HG03342 (cell line): ENCODE results near the gene DISP1.
A peak's percentile ranks its signal among the peaks of the same experiment; 100 is the strongest.

Experiments used
- ATAC-seq: cut with Tn5 transposase; IDR thresholded peaks from one replicate; pipeline ENCODE4 v1.9.1; 2021; ENCODE audit warnings: mild to moderate bottlenecking, moderate library complexity; ENCODE audit not compliant: unreplicated experiment

DISP1 gene, protein sequence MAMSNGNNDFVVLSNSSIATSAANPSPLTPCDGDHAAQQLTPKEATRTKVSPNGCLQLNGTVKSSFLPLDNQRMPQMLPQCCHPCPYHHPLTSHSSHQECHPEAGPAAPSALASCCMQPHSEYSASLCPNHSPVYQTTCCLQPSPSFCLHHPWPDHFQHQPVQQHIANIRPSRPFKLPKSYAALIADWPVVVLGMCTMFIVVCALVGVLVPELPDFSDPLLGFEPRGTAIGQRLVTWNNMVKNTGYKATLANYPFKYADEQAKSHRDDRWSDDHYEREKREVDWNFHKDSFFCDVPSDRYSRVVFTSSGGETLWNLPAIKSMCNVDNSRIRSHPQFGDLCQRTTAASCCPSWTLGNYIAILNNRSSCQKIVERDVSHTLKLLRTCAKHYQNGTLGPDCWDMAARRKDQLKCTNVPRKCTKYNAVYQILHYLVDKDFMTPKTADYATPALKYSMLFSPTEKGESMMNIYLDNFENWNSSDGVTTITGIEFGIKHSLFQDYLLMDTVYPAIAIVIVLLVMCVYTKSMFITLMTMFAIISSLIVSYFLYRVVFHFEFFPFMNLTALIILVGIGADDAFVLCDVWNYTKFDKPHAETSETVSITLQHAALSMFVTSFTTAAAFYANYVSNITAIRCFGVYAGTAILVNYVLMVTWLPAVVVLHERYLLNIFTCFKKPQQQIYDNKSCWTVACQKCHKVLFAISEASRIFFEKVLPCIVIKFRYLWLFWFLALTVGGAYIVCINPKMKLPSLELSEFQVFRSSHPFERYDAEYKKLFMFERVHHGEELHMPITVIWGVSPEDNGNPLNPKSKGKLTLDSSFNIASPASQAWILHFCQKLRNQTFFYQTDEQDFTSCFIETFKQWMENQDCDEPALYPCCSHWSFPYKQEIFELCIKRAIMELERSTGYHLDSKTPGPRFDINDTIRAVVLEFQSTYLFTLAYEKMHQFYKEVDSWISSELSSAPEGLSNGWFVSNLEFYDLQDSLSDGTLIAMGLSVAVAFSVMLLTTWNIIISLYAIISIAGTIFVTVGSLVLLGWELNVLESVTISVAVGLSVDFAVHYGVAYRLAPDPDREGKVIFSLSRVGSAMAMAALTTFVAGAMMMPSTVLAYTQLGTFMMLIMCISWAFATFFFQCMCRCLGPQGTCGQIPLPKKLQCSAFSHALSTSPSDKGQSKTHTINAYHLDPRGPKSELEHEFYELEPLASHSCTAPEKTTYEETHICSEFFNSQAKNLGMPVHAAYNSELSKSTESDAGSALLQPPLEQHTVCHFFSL (N-terminal part only)

DNA sequence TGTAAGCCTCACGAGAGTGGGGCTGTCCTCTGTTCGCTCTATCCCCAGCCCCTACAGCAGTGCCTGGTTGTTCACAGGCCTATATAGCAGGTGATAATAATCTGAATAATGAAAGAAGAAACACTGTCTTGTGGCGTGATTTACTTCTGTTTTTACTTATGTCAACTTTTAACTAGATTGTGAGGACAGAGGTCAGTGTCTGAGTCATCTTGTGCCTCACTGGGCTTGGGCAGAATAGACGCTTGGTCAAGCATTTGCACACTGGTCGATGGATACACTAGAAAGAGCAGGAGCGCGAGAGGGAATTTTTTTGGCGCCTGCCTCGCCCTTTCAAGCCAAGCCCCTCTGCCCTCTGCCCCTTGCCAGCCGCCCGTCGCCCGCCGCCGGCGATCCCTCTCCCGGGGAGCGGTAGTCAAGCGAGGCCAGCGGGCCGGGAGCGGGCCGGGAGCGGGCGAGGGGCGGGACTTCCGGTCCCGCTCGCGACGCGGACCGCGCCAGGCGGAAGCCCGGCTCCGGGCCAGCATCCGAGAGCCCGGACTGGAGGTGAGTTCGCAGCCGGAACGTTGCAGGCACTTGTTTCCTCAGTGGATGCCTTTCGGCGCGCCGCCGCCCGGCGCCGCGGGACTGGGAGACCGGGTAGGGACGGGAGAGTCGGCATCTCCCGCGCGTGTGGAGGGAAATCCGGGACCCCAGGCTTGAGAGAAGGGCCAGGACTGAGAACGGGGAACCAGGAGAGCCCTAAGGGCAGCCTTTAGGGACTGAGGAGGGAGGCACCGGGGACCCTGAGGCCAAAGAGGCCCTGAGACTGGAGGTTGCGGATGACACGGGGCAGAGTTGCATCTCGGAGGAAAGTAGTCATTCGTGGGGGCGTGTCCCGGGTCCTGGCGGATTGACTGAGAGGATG is at the start of gene DISP1:
TSS of gene DISP1 (plus strand) at position 504 of the 904 bp plus-strand sequence. CDS start 127,785 bp downstream, outside the sequence.
- peak; percentile 84 for ATAC-seq

DNA sequence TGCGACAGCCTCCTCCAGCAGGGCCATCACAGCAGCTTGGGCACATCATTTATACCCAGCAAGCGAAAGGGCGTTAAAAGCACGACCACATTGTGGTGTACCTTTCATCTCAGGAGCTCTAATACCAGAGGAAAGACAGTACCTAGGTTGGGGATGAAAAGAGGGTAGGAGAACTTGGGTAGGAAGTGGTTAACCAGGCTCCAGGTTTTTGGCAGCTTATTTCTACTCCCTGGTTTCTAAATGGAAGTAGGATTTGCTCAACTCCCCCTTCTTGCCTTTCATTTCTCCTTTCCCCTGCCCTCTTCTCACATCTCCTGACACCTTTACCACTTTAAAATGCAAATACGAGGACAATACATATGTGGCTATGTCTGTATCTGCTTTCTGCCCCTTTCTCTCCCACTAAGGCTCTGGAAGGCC is 47.7 kb upstream of the DISP1 start:
- ATAC-seq = no peak

DNA sequence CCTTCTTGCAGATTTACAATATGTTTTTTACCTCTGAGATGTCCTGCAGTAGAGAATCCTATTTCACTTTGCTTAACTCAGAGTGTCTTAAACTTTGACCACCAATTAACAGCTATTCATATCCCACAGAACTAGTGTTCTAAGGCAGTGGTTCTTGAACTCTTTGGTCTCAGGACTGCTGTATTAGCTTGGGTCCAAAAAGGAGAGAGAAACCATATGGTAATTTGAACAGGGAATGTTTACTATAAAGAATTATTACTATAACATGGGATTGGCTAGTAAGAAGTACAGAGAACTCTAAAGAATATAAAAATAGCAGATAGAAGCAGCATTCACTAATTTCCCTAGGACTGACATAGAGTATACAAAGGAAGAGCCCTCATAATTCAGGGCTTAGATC is 46.2 kb upstream of the DISP1 start:
- no peak for ATAC-seq

DNA sequence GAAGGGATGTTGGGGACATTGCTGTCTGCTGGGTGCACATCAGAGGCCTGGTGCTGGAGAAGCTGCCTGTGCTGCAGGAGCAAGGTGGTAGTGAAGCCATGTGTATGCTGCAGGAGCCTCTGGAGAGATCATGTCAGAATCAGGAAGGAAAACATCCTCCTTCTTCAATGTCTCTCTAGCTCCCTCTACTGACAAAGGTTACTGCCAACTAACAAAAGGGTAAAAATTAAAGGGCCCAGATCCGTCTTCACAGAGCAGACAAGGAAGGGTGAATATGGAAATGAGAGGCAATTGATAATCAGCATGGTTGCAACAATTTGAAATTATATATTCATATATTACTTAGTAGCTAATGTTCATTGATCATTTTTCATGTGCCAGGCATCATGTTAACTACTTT is 45.7 kb upstream of the DISP1 start:
- ATAC-seq = no peak

DNA sequence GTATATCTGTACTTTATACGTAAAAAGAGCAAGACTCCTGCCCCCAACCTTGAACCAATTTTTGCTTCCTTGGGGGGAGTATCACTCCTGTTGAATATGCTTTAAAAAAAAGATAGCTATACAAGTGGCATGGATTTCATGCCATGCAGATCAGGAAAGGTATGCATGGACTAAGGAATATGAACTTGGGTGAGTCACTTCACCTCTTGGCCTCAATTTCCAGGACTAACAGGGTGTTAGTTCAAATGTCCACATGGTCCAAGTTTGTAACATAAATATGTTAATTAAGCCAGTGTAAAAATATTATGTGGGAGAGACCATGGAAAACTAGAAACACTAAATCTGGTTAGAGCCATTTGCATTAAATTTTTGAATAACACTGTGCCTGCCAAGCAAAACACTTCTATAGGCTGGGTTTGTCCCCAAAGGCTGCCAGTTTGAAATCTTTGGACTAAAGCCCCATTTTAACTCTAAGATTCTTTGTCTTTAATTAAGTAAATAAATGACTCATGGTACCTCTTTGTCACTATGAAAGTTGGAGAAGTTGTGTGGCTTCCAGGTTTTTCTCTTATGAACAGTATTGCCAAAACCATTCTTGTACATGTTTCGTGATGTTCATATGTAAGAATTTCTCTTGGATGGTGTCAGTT is 44.7 kb upstream of the DISP1 start:
- no peak for ATAC-seq

DNA sequence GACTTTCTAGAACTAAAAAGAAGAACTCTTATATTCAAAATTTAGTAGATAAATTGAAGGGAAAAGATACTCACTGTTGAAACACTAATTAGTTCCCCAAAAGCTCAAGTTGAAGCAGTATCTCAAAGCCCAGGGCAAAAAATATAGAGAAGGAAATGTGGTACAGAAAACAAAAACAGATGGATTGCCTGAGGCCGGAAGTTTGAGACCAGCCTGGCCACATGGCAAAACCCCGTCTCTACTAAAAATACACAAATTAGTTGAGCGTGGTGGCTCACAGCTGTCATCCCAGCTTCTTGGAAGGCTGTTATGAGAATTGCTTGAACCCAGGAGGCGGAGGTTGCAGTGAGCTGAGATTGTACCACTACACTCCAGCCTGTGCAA is 41.9 kb upstream of the DISP1 start:
- ATAC-seq = peak; percentile 87

DNA sequence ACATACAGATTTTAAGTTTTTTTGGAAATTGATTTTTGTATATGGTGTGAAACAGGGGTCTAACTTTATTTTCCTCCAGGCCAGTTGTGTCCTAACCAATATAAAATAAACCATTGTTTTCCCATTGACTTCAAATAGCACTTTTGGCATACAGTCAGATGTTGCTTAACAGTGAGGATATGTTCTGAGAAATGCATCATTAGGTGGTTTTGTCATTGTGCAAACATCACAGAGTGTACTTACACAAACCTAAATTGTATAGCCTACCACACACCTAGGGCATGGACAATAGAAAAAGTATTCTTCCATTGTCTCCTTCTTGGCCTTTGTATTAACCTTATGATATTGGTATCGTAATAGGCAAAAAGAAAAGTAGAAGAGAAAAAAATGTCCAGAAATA is 37.4 kb upstream of the DISP1 start:
- ATAC-seq = no peak

DNA sequence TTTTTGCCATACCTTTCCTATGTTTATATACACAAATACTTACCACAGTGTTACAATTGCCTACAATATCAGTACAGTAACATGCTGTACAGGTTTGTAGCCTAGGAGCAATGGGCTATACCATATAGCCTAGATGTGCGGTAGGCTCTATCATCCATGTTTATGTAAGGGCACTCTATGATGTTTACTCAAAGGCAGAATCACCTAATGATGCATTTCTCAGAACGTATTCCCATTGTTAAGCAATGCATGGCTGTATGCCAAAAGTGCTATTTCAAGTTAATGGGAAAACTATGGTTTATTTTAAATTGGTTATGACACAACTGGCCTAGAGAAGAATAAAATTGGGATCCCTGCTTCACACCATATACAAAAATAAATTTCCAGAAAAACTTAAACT is 36.9 kb upstream of the DISP1 start:
- ATAC-seq = no peak

DNA sequence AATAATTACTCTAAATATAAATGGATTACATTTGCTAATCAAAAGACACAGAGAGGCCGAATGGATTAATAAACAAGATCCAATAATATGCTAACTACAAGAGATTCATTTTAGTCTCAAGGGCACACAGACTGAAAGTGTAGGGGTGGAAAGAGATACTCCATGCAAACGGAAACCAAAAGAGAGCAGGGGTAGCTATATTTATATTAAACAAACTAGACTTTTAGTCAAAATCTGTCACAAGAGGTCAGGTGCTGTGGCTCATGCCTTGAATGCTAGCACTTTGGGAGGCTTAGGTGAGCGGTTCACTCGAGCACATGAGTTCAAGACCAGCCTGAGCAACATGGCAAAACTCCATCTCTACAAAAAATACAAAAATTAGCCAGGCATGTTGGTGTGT is 33.6 kb upstream of the DISP1 start:
- ATAC-seq = peak; percentile 62

DNA sequence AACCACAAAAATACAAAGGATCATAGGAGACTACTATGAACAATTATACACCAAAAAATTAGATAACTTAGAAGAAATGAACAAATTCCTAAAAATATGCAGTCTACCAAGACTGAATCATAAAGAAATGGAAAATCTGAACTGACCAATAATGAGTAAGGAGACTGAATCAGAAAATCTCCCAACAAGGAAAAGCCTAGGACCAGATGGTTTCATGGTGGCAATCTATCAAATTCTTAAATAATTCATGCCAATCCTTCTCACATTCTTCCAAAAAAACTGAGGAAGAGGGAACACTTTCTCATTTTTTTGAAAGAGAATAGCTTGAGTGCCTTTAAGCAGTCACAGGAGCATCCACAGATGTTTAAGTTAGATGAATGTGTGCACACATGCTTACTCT is 31.8 kb upstream of the DISP1 start:
- no peak for ATAC-seq

DNA sequence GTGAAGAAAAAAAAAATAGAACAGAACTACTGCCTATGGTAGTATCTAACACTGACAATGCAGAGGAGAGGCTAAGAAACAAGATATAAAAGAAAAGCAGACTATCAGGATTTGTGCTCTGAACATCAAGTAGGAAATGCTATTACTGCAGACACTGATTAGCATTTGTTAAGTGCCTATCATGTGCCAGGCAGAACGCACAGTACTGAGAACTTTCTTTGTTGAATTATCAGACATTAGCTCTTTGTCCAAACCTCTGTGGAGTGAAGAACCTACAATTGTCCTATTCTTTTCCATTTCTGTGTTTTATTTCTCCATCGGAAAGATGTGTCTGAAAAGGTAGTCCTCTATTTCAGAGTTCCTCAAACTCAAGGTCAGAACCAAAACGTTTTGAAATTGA is 30.5 kb upstream of the DISP1 start:
- no peak for ATAC-seq

DNA sequence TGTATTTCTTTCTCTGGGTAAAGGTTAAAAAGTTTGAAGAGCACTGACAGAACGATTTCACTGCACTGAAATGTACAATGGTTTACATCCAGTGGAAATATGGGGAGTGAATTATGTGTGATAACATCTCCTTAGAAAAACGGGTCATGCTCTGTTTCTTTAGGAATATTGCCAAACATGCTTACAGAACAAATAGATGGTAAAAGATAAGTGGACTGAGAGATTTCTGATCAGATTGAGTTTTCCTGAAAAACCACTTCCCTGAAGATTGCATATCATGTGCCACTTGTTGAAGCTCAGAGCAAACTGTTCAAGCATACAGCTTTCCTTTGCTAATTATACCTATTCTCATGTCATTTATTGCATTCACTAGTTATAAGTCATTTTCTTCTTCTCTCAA is 29.9 kb upstream of the DISP1 start:
- ATAC-seq = no peak

DNA sequence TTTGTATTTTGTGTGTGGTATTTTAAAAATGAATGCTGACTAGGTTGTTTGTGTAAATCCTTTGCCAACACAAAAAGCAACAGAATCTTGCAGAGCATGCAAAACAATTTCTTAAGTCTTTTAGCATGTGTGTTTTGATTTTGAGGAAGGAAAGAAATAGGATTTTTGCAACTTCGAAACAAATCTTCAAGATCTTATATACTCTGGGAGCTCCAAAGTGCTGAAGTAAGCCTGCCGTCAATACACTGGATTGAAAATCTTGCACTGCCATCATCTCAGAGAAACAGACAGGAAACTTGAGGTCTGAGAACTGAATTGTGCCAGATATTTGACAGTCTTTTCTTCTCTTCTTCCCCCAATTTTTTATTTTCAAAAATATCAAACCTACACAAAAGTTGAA is 29.3 kb upstream of the DISP1 start:
- ATAC-seq = no peak

DNA sequence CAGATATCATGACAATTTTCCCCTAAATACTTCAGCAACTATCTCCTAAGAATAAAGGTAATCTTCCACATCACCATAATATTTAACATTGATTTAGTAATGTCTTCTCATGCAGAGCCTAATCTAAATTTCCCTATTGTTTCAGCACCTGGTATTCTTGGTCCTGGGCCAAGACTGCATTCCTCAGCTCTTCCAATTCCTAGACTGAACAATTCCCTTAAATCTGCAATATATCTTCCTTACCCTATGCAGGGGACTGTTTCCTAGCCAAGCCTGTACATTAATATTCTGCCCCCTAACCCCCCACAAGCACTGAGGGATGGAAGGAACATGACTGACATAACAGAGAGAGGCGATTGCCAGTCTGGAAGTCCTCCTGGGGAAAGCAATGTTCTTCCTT is 28.7 kb upstream of the DISP1 start:
- ATAC-seq = no peak

DNA sequence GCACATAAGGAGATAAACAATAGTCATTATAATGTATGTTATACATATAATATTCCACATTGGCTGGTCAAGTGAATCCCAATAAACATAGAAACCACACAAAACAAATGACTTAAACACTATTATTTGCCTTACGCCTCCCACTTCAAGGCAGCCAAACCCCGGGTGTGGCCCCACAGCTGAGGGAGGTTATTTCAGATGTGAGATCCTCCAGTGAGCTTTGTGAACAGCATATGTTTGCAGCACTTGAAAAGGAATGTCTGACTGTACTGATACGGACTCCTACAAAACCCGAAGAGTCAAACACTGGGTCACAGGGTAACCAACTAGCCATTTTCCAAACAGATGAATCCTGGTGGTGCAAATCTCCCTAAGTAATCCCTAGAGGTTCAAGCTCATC is 27.1 kb upstream of the DISP1 start:
- no peak for ATAC-seq

DNA sequence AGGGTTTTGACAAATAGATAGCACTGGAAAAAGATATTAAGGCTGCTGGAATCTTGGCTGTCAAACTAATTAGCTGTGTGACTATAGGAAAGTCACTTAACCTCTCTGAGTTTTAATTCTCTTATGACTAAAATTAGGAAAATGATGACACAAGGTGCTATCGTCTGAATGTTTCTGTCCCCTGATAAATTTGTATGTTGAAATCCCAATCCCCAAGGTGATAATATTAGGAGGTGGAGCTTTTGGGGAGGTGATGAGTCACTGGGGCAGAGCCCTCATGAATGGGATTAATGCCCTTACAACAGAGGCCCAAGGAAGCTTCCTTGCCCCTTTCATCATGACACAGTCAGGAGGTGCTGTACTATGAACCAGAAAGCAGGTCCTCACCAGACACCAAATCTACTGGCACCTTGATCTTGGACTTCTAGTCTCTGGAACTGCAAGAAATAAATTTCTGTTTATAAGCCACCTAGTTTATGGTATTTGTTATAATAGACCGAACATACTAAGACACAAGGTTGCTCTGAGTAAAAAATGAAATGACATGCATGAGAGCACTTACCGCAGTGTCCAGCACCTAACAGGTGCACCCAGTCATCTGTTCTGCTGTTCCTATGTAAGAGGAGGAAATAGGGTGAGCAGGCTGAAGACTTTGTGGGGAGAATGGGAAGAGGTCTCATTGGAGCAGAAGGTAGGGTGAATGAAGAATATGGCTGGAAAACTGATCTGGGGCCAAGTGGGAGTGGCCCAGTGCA is 26.3 kb upstream of the DISP1 start:
- peak; percentile 76 for ATAC-seq

DNA sequence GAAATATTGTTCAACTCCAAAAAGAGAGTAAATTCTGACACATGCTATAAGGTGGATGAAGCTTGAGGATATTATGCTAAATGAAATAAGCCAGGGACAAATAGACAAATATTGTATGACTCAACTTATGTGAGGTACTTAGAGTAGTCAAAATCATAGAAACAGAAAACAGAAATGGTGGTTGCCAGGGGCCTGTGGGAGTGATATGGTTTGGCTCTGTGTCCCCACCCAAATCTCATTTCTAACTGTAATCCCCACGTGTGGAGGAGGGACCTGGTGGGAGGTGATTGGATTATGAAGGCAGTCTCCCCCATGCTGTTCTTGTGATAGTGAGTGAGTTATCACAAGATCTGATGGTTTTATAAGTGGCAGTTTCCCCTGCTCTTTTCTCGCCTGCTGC is 24.7 kb upstream of the DISP1 start:
- no peak for ATAC-seq

DNA sequence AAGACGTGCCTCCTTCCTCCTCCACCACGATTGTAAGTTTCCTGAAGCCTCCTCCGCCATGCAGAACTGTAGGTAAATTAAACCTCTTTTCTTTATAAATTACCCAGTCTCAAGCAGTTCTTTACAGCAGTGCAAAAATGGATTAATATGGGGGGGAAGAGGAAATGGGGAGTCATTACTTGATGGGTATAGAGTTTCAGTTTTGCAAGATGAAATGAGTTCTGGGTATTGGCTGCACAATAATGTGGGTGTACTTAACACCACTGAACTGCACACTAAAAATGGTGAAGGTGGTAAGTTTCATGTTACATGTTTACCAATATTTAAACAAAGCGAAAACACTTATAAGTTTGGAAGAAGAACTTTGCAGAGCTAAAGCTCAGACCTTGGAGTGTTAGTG is 24.3 kb upstream of the DISP1 start:
- ATAC-seq = no peak
